Stimulated activated CD4-positive, alpha-beta T cell treated with anti-CD3 and anti-CD28 coated beads, Interleukin-1b, Interleukin-23, amount 100 ng/mL, for 24 hours (primary cell): Measurements from ENCODE around the gene BRICD5.

Experiments used
- DNase-seq, 4 experiments: peaks; one replicate each; pipeline ENCODE4 v3.0.0-alpha.2; 2020; ENCODE audit warnings: low read depth in 4 of 4, low spot score in 1 of 4

BRICD5 gene

DNA sequence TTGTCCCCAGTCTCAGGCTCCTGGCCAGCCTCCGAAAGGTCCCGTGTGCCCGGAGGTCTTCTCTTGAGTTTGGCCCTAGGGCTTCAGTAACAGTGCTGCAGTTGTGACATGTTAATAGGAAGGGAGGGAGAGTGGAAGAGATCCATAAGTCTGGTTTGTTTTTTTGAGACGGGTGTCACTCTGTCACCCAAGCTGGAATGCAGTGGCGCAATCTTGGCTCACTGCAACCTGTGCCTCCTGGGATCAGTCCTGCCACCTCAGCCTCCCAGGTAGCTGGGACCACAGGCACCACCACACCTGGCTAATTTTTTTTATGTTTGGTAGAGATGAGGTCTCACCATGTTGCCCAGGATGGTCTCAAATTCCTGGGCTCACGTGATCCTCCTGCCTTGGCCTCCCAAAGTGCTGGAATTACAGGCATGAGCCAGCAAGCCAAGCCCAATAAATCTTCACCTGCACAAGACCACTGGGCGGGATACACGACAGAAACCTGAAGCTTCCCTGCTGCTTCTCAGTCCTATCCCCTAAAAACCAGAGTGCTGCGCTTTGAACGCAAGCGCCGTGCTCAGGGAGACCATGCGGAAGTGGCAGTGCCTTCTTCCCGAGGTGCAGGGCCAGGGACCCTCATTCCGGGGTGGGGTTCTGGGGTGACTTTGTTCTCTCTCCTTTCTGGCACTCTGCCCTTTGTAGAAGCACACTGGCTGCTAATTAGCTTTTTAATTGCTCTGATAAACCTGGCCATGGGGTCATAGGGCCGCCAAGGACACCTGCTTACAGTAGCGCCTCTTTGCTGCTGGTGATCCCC, 44.2 kb downstream of the BRICD5 start:
- no peak for DNase-seq

DNA sequence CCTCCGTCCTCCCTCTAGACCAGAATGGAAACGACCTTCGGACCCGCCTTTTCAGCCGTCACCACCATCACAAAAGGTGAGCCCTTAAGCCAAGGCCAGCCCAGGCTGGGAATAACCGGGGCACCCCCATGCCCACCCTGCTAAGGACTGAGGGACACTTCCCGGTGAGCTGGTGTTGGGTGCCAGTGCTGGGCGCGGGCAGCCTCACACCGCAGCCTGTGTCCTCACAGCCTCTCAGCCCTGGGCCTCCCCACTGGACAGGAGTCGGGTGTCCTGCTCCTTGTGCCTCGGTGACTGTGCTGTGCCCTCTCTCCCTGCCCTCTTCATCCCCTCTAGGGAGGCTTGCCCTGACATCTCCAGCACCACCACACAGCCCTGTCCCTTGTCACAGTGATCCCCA, 44.8 kb downstream of the BRICD5 start:
- DNase-seq = no peak

DNA sequence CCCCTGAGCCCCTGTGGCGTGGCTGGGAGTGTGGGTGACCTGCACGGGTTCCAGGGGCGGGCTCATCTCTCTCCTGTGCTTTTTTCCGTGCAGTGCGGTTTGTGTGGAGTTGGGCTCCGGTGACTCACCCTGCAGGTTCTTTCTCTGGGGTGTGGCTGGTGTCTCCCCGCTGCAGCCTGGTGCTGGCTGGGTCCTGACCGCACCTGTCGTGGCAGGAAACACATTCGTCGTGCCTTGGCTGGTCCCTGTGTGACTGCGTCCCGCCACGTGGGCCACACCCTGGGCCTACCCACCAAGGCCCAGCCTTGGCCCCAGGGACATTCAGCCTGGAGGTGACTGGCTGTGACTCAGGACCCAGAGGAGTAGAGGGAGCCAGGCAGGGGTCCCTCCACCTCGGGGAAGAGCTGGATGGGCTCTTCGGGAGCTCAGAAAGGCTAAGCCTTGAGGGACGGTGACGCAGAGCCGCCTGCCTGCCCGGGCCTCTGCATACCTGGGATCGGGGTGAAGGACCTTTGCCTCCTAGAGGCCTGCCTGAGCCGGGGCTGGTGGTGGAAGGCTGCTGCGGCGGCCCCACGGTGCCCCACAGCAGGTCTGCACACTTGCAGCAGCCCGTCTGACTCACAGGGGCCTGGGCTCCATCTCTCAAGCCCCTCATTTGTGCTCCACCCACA, 47.3 kb downstream of the BRICD5 start:
- DNase-seq = no peak

- no peak for DNase-seq
Measured at GRCh38 chr16:2162676-2163118, 48.0 kb downstream of the BRICD5 start.

DNA sequence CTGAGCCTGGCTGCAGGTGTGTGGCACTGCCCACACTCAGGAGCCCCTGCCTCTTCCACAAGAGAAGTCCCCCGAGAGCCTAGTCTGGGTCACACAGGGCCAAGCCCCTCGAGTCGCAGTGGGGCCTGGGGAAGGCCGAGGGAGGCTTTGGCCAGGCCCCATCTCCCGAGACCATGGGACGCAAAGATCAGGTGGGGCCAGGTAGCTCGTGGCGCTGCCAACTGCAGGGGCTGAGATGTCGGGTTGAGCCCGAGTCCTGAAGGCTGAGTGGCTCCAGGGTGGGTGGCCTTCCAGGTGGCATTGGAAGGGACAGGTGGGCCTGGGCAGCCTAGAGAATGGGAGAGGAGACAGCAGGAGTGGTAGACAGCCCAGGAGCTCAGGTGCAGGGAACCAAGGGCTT, 48.8 kb downstream of the BRICD5 start:
- no peak for DNase-seq

- DNase-seq = no peak
Measured at GRCh38 chr16:2160915-2161551, 49.6 kb downstream of the BRICD5 start.
